PC-3 (cell line): ENCODE results near the gene SPCS3. TPM values are rescaled to one million over a fixed set of nuclear protein-coding genes. Genes with fewer than 3 reads are reported as not detected.

ENCODE experiments used
- ATAC-seq: fragments of 200-7000 bp; cut with Tn5 transposase; 2 replicates; pipeline ENCODE4 v1.9.1; 2020; ENCODE audit warnings: mild to moderate bottlenecking, moderate library complexity
- BruUV-seq: library from RNA; stranded (reverse); fragments of 400-500 nt; replicated peaks from 2 replicates; lab custom pipeline; 2021; lab: Mats Ljungman, UMichigan
- CTCF ChIA-PET: fragments of 300-600 bp; sonication (Branson Sonifier 250); formaldehyde crosslinking; loops from one replicate; lab custom pipeline; 2022; ENCODE audit warnings: antibody characterized with exemption; lab: Charles Lee
- POLR2A ChIA-PET: fragments of 300-600 bp; sonication (Branson Sonifier 250); formaldehyde crosslinking; loops from one replicate; lab custom pipeline; 2022; ENCODE audit warnings: antibody characterized with exemption; ENCODE audit not compliant: unreplicated experiment; lab: Charles Lee
- DNase-seq: peaks from one replicate; pipeline ENCODE4 v3.0.0-alpha.2; 2015
- H2AFZ ChIP-seq: fragments of 300-600 bp; sonication (generic); 2 replicates; pipeline ENCODE4 v1.6.0; 2016; ENCODE audit warnings: antibody characterized with exemption, low read length
- H3F3A ChIP-seq: fragments of 300-600 bp; sonication (generic); one replicate; pipeline ENCODE4 v1.6.0; 2017; ENCODE audit warnings: antibody characterized with exemption, low read length, control low read depth, mild to moderate bottlenecking; ENCODE audit not compliant: unreplicated experiment
- H3K27ac ChIP-seq: fragments of 300-600 bp; sonication (generic); 2 replicates; pipeline ENCODE4 v1.5.1; 2016; ENCODE audit warnings: mild to moderate bottlenecking, low read length
- H3K27me3 ChIP-seq: fragments of 300-600 bp; sonication (generic); 2 replicates; pipeline ENCODE4 v1.6.1; 2016; ENCODE audit warnings: low read length, mixed read lengths
- H3K36me3 ChIP-seq: fragments of 300-600 bp; sonication (generic); 2 replicates; pipeline ENCODE4 v1.6.1; 2016; ENCODE audit warnings: low read depth, mixed run types, low read length, mixed read lengths
- H3K4me1 ChIP-seq: fragments of 300-600 bp; sonication (generic); 2 replicates; pipeline ENCODE4 v1.5.1; 2016; ENCODE audit warnings: low read length; ENCODE audit not compliant: insufficient read depth
- H3K4me2 ChIP-seq: fragments of 300-600 bp; sonication (generic); 2 replicates; pipeline ENCODE4 v1.6.0; 2016; ENCODE audit warnings: low read length
- H3K4me3 ChIP-seq: fragments of 300-600 bp; sonication (generic); 2 replicates; pipeline ENCODE4 v1.5.1; 2016; ENCODE audit warnings: mild to moderate bottlenecking, low read length, mixed read lengths
- H3K79me2 ChIP-seq: fragments of 300-600 bp; sonication (generic); 2 replicates; pipeline ENCODE4 v1.6.1; 2017; ENCODE audit warnings: low read length, mixed read lengths
- H3K9ac ChIP-seq: fragments of 300-600 bp; sonication (generic); 2 replicates; pipeline ENCODE4 v1.6.0; 2016; ENCODE audit warnings: mild to moderate bottlenecking, low read length
- H3K9me2 ChIP-seq: fragments of 300-600 bp; sonication (generic); replicated peaks from 2 replicates; pipeline ENCODE4 v1.6.1; 2016; ENCODE audit warnings: mixed run types, low read length, mixed read lengths
- H3K9me3 ChIP-seq: fragments of 300-600 bp; sonication (generic); 2 replicates; pipeline ENCODE4 v1.6.1; 2016; ENCODE audit warnings: low read length, mixed read lengths
- H4K20me1 ChIP-seq: fragments of 300-600 bp; sonication (generic); 2 replicates; pipeline ENCODE4 v1.6.1; 2016; ENCODE audit warnings: low read length, mixed read lengths
- CTCF ChIP-seq: fragments of 300-600 bp; sonication (generic); conservative IDR thresholded peaks from 2 replicates; pipeline ENCODE4 v1.5.1; 2017; ENCODE audit warnings: antibody characterized with exemption, low read depth, mild to moderate bottlenecking, low read length
- EZH2 ChIP-seq: fragments of 300-600 bp; sonication (generic); IDR thresholded peaks from one replicate; pipeline ENCODE4 v1.6.1; 2017; ENCODE audit warnings: antibody characterized with exemption, mild to moderate bottlenecking, low read length; ENCODE audit not compliant: unreplicated experiment
- EZH2phosphoT487 ChIP-seq: fragments of 300-600 bp; sonication (generic); IDR thresholded peaks from 2 replicates; pipeline ENCODE4 v1.6.1; 2018; ENCODE audit warnings: mild to moderate bottlenecking, antibody characterized with exemption, low read length, borderline replicate concordance
- intact Hi-C: fragments of 100-400 bp; cut with micrococcal nuclease; formaldehyde crosslinking; loops from 2 replicates; pipeline ENCODE4 v1.9.0; 2023
- total RNA-seq: library from RNA; depleted of rRNA; stranded (reverse); fragments of >200 nt; gene quantifications from 2 replicates; pipeline ENCODE4 v1.2.3, GENCODE V29; 2014

Gene SPCS3
- total RNA-seq, 1 experiment from 2014 or later: 56.1 TPM

GRCh38 chr4:176334066-176334465 is 14.3 kb downstream of the SPCS3 start:
- ChIA-PET CTCF (no interaction called here), POLR2A (no interaction called here)
- no peak for TF ChIP-seq EZH2
- intact Hi-C loops: no loop called here
- Histone ChIP-seq H3K27ac (no peak overlapping the region), H3K9me2 (no peaks in the 10 kb centered on the region), H3K27me3 (no peaks in the 10 kb centered on the region), H3F3A (no peaks in the 10 kb centered on the region), H3K9ac (no peak overlapping the region), H3K9me3 (no peaks in the 10 kb centered on the region), H2AFZ (no peak overlapping the region), H3K4me2 (no peak overlapping the region), H3K4me1 (no peaks in the 10 kb centered on the region), H3K36me3 (peaks cover 7% of the 10 kb centered on the region), H3K4me3 (no peak overlapping the region), H4K20me1 (no peaks in the 10 kb centered on the region), H3K79me2 (no peaks in the 10 kb centered on the region)
- DNase-seq: no peak
- no TSS peak for BruUV-seq
- ATAC-seq: no peak

- POLR2A ChIA-PET: no interaction called here
- ATAC-seq: no peak; the same call in 1 of the 2 replicates
These were observed 15.7 kb downstream of the SPCS3 start for GRCh38 chr4:176335421-176335820.

GRCh38 chr4:176339936-176340761 is 20.4 kb downstream of the SPCS3 start:
- DNase-seq (no peak), ATAC-seq (peak; percentile 57)
- H3K9me2 ChIP-seq: no peaks in the 10 kb centered on the region
- peak overlapping the region; percentile 51; the same call in 1 of the 2 replicates for H2AFZ ChIP-seq
- H3K4me3 ChIP-seq: peak overlapping the region; percentile 49; the same call in 1 of the 2 replicates
- no peaks in the 10 kb centered on the region for H4K20me1 ChIP-seq
- TF ChIP-seq EZH2phosphoT487 (no peak), CTCF (no peak), EZH2 (no peak)
- no peaks in the 10 kb centered on the region for H3K9me3 ChIP-seq
- H3K27me3 ChIP-seq: no peaks in the 10 kb centered on the region
- H3K79me2 ChIP-seq: no peaks in the 10 kb centered on the region
- H3K9ac ChIP-seq: no peak overlapping the region
- H3F3A ChIP-seq: no peaks in the 10 kb centered on the region
- BruUV-seq: no TSS peak
- ChIA-PET POLR2A (interaction anchor here (0.6 to 0.7 kb wide), 3 partner anchors 21 to 603 kb away, joined by 3 to 4 read pairs (median 4); no protein-coding TSS in a partner anchor), CTCF (interaction anchor here (0.7 to 1.0 kb wide), 3 partner anchors 63 to 886 kb away, joined by 3 read pairs; no protein-coding TSS in a partner anchor)
- peaks cover 6% of the 10 kb centered on the region; the same call in 1 of the 2 replicates for H3K4me1 ChIP-seq
- H3K4me2 ChIP-seq: peak overlapping the region; percentile 74
- H3K27ac ChIP-seq: no peak overlapping the region
- H3K36me3 ChIP-seq: no peaks in the 10 kb centered on the region
- intact Hi-C loops: loop anchor here (5.0 kb wide), 3 partner anchors 38 to 393 kb away; no protein-coding TSS in a partner anchor

More at GRCh38 chr4:176335421-176335820, 15.7 kb downstream of the SPCS3 start:
- H3K27ac ChIP-seq: no peak overlapping the region
- no peak overlapping the region for H2AFZ ChIP-seq
- BruUV-seq: no TSS peak
- peaks cover 2% of the 10 kb centered on the region; the same call in 1 of the 2 replicates for H3K4me1 ChIP-seq
- H3K79me2 ChIP-seq: no peaks in the 10 kb centered on the region
- no peak overlapping the region for H3K9ac ChIP-seq
- no peaks in the 10 kb centered on the region for H3K9me2 ChIP-seq
- H3F3A ChIP-seq: no peaks in the 10 kb centered on the region
- no peak overlapping the region for H3K4me2 ChIP-seq
- intact Hi-C loops: loop anchor here (5.0 kb wide), 1 partner anchor 33 kb away; no protein-coding TSS in a partner anchor
- H3K36me3 ChIP-seq: no peaks in the 10 kb centered on the region; the same call in 1 of the 2 replicates
- no peaks in the 10 kb centered on the region for H3K9me3 ChIP-seq
- H3K27me3 ChIP-seq: no peaks in the 10 kb centered on the region
- peak; percentile 16 for DNase-seq
- H3K4me3 ChIP-seq: no peak overlapping the region
- CTCF ChIA-PET: no interaction called here
- no peak for TF ChIP-seq CTCF
- TF ChIP-seq EZH2: no peak
- TF ChIP-seq EZH2phosphoT487: no peak
- no peaks in the 10 kb centered on the region for H4K20me1 ChIP-seq
